Activated CD8-positive, alpha-beta T cell treated with anti-CD3 and anti-CD28 coated beads for 36 hours (primary cell): Measurements from ENCODE around the gene IGF2BP2. TPM values are rescaled to one million over a fixed set of nuclear protein-coding genes. Genes with fewer than 3 reads are reported as not detected.
"Not testable (repeated sequence)": the region's sequence is repeated elsewhere in the genome, so short reads cannot be mapped to it uniquely, and the experiment has no call there.

Experiments used
- ATAC-seq: fragments of 200-7000 bp; cut with Tn5 transposase; one replicate; pipeline ENCODE4 v1.10.0; 2021; ENCODE audit warnings: mild to moderate bottlenecking, moderate library complexity
- CTCF ChIA-PET: fragments of 350-600 bp; sonication (Branson Sonifier 250); formaldehyde crosslinking; loops from one replicate; lab custom pipeline; 2021; ENCODE audit warnings: antibody characterized with exemption; lab: Charles Lee
- POLR2A ChIA-PET: fragments of 350-600 bp; sonication (Branson Sonifier 250); formaldehyde crosslinking; loops from one replicate; lab custom pipeline; 2021; ENCODE audit warnings: antibody characterized with exemption; lab: Charles Lee
- DNase-seq: peaks from one replicate; pipeline ENCODE4 v3.0.0-alpha.2; 2020
- H3K27ac Mint-ChIP-seq: one replicate; pipeline ENCODE4 v1.8.0; 2021; ENCODE audit warnings: mild to moderate bottlenecking, mixed read lengths
- H3K27me3 Mint-ChIP-seq: one replicate; pipeline ENCODE4 v1.8.0; 2021; ENCODE audit warnings: mixed read lengths
- H3K36me3 Mint-ChIP-seq: one replicate; pipeline ENCODE4 v1.8.0; 2021; ENCODE audit warnings: low read depth, mixed read lengths
- H3K4me1 Mint-ChIP-seq: one replicate; pipeline ENCODE4 v1.8.0; 2021; ENCODE audit warnings: low read depth, mixed read lengths
- H3K4me3 Mint-ChIP-seq: one replicate; pipeline ENCODE4 v1.8.0; 2021; ENCODE audit warnings: mild to moderate bottlenecking, moderate library complexity, mixed read lengths
- H3K9me3 Mint-ChIP-seq: one replicate; pipeline ENCODE4 v1.8.0; 2021; ENCODE audit warnings: mixed read lengths
- CTCF ChIP-seq: fragments of 200-600 bp; IDR thresholded peaks from one replicate; pipeline ENCODE4 v1.8.0; 2022; ENCODE audit warnings: antibody characterized with exemption, mild to moderate bottlenecking
- intact Hi-C: fragments of 100-400 bp; cut with micrococcal nuclease; formaldehyde crosslinking; loops from one replicate; pipeline ENCODE4 v1.10.0; 2022
- total RNA-seq, 2 experiments: library from RNA; stranded (reverse); gene quantifications; one replicate each; pipeline ENCODE4 v1.2.3, GENCODE V29; 2021

The IGF2BP2 gene
- total RNA-seq, 2 experiments from 2014 or later, result 0.52 to 0.65 TPM

- H3K27me3 Mint-ChIP-seq, result peaks cover 5% of the 10 kb centered on the region
- H3K27ac Mint-ChIP-seq, result no peak overlapping the region
- no peak overlapping the region for H3K4me3 Mint-ChIP-seq
- intact Hi-C loops, result no loop called here
- no peaks in the 10 kb centered on the region for H3K4me1 Mint-ChIP-seq
- TF ChIP-seq CTCF, result no peak
- ChIA-PET POLR2A (no interaction called here), CTCF (interaction anchor here (1.0 to 1.1 kb wide), 2 partner anchors 40 to 68 kb away, joined by 4 to 5 read pairs; no protein-coding TSS in a partner anchor)
- no peak for DNase-seq
- no peak for ATAC-seq
- H3K36me3 Mint-ChIP-seq, result no peaks in the 10 kb centered on the region
- no peaks in the 10 kb centered on the region for H3K9me3 Mint-ChIP-seq
Observed at GRCh38 chr3:185699927-185700326, 124.9 kb downstream of the IGF2BP2 start.

DNA sequence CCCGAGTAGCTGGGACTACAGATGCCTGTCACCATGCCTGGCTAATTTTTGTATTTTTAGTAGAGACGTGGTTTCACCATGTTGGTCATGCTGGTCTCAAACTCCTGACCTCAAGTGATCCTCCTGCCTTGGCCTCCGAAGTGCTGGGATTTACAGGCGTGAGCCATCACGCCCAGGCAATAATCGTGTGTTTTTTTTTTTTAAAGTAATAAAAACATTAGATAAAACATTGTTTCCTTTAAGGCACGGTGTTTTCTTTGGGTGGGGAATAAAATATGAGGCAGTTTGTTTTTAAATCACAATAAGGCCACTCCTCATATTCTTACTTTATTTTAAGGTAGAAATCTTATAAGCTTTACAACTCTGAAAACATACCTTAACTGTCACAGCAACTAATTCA lies 127.6 kb downstream of the IGF2BP2 start:
- H3K9me3 Mint-ChIP-seq, POLR2A ChIA-PET, intact Hi-C loops, ATAC-seq, H3K36me3 Mint-ChIP-seq, H3K27ac Mint-ChIP-seq, H3K4me1 Mint-ChIP-seq, H3K4me3 Mint-ChIP-seq, DNase-seq, H3K27me3 Mint-ChIP-seq: not testable (repeated sequence)
- CTCF ChIA-PET, result interaction anchor here (1.5 kb wide), 1 partner anchor 37 kb away, joined by 4 read pairs; no protein-coding TSS in a partner anchor

GRCh38 chr3:185696039-185696438 lies 128.8 kb downstream of the IGF2BP2 start:
- H3K36me3 Mint-ChIP-seq, result no peaks in the 10 kb centered on the region
- H3K27me3 Mint-ChIP-seq, result peaks cover 2% of the 10 kb centered on the region
- no peaks in the 10 kb centered on the region for H3K9me3 Mint-ChIP-seq
- TF ChIP-seq CTCF, result no peak
- intact Hi-C loops, result no loop called here
- H3K4me1 Mint-ChIP-seq, result no peaks in the 10 kb centered on the region
- H3K4me3 Mint-ChIP-seq, result no peak overlapping the region
- CTCF ChIA-PET, result interaction anchor here (1.6 kb wide), 1 partner anchor 36 kb away, joined by 7 read pairs; no protein-coding TSS in a partner anchor
- POLR2A ChIA-PET, result interaction anchor here (0.6 kb wide), 1 partner anchor 15 kb away, joined by 3 read pairs; no protein-coding TSS in a partner anchor
- DNase-seq (no peak), ATAC-seq (no peak)
- H3K27ac Mint-ChIP-seq, result no peak overlapping the region

DNA sequence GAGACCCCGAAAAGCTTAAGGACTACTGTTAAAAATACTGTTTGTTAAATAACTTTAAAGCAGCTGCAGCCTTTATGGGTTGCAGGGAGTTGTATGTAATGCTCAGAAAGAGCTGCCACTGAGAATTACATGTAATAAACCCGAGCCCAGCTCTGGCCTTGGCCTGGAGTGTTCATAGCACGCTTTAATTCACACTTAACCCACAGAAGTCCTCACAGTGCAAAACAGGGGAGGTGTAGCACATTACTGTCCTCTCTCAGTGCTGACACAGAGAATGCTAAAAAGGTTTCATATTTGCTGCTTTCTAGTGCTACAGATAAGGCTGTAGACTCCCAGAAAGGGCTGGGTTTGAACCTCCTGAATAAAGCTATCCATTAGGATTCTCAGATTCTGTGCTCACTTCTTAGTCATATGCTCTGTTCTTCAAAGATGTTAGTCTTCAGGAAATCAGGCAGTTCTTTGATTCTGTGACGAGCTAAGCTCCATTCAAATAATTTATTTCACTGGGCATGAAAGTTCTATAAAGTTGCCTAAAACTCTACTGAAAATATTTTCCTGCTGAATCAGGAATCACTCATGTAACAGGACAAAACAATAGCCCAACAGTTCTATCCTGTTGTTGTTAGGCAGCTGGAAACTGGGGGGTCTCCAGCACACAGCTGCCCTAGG lies 130.7 kb downstream of the IGF2BP2 start:
- Mint-ChIP-seq H3K4me1 (no peaks in the 10 kb centered on the region), H3K36me3 (no peaks in the 10 kb centered on the region), H3K9me3 (no peaks in the 10 kb centered on the region), H3K27me3 (no peaks in the 10 kb centered on the region), H3K27ac (no peak overlapping the region), H3K4me3 (no peak overlapping the region)
- no peak for ATAC-seq
- TF ChIP-seq CTCF, result no peak
- ChIA-PET POLR2A (interaction anchor here (0.8 kb wide), 1 partner anchor 42 kb away, joined by 3 read pairs; no protein-coding TSS in a partner anchor), CTCF (interaction anchor here (1.0 to 1.7 kb wide), 3 partner anchors 17 to 74 kb away, joined by 3 to 10 read pairs (median 4); no protein-coding TSS in a partner anchor)
- intact Hi-C loops, result no loop called here
- DNase-seq, result no peak

DNA sequence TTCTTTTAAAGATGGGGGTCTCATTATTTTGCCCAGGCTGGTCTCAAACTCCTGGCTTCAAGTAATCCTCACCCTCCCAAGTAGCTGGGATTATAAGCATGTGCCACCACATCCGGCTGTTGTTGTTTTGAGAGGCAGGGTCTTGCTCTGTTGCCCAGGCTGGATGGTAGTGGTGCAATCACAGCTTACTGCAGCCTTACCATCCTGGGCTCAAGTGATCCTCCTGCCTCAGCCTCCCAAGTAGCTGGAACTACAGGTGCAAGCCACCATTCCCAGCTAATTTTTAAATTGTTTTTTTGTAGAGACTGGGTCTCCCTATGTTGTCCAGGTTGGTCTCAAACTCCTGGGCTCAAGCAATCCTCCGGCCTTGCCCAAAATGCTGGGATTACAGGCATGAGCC lies 133.2 kb downstream of the IGF2BP2 start:
- Mint-ChIP-seq H3K4me3 (no peak overlapping the region), H3K4me1 (no peaks in the 10 kb centered on the region), H3K9me3 (no peaks in the 10 kb centered on the region), H3K36me3 (no peaks in the 10 kb centered on the region), H3K27ac (no peak overlapping the region), H3K27me3 (no peaks in the 10 kb centered on the region)
- intact Hi-C loops, result no loop called here
- ChIA-PET CTCF (interaction anchor here (1.3 to 2.0 kb wide), 3 partner anchors 14 to 252 kb away, joined by 3 to 9 read pairs (median 7); no protein-coding TSS in a partner anchor), POLR2A (no interaction called here)
- no peak for TF ChIP-seq CTCF
- DNase-seq (no peak), ATAC-seq (no peak)
